Testis (tissue), 2 donors: ENCODE measurements around the gene SNTG2.

Experiments used
- POLR2A ChIP-seq: fragments of 450-650 bp; IDR thresholded peaks from one replicate; pipeline ENCODE4 v1.6.1; 2017; ENCODE audit warnings: antibody characterized with exemption, mild to moderate bottlenecking, moderate library complexity
- TF ChIP-seq, protein P1 (sequence below), 3 experiments: fragments of 450-650 bp in 2 of 3; fragments of 200-600 bp in 1 of 3; sonication (generic) in 1 of 3; IDR thresholded peaks; one replicate each; pipeline ENCODE4 v1.5.1; 2016 to 2019; ENCODE audit warnings: antibody characterized with exemption in 3 of 3, mild to moderate bottlenecking in 2 of 3, moderate library complexity in 1 of 3

DNA sequence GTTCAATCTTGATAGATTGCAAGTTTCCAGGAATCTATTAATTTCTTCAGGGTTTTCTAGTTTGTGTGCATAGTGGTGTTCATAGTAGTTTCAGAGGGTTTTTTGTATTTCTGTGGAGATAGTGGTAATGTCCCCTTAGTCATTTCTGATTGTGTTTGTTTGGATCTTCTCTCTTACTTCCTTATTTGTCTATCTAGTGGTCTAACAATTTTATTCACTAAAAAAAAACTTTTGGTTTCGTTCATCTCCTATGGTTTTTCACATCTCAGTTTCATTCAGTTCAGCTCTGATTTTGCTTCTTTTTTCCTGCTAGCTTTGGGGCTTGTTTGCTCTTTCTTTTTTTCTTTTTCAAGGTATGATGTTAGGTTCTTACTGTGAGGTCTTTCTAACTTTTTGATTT is 94.5 kb downstream of the SNTG2 start:
- TF ChIP-seq, protein P1, sequence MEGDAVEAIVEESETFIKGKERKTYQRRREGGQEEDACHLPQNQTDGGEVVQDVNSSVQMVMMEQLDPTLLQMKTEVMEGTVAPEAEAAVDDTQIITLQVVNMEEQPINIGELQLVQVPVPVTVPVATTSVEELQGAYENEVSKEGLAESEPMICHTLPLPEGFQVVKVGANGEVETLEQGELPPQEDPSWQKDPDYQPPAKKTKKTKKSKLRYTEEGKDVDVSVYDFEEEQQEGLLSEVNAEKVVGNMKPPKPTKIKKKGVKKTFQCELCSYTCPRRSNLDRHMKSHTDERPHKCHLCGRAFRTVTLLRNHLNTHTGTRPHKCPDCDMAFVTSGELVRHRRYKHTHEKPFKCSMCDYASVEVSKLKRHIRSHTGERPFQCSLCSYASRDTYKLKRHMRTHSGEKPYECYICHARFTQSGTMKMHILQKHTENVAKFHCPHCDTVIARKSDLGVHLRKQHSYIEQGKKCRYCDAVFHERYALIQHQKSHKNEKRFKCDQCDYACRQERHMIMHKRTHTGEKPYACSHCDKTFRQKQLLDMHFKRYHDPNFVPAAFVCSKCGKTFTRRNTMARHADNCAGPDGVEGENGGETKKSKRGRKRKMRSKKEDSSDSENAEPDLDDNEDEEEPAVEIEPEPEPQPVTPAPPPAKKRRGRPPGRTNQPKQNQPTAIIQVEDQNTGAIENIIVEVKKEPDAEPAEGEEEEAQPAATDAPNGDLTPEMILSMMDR (IDR thresholded peaks at IDR 0.05): no peak
- TF ChIP-seq POLR2A: no peak
